Kidney epithelial cell (primary cell): ENCODE measurements around the gene TPMT. TPM values are rescaled to one million over a fixed set of nuclear protein-coding genes. Genes with fewer than 3 reads are reported as not detected.

Source experiments
- DNase-seq: peaks from one replicate; pipeline ENCODE4 v3.0.0-alpha.2; 2010; ENCODE audit warnings: low read depth
- H3K27me3 ChIP-seq: 2 replicates; pipeline ENCODE4 v1.6.0; 2011; ENCODE audit warnings: low read length; ENCODE audit not compliant: control insufficient read depth, insufficient read depth
- H3K36me3 ChIP-seq: 2 replicates; pipeline ENCODE4 v1.5.1; 2011; ENCODE audit warnings: low read length; ENCODE audit not compliant: control insufficient read depth, insufficient read depth
- H3K4me3 ChIP-seq: 2 replicates; pipeline ENCODE4 v1.5.1; 2011; ENCODE audit warnings: low read depth, mild to moderate bottlenecking, control low read depth, low read length
- CTCF ChIP-seq: IDR thresholded peaks from 2 replicates; pipeline ENCODE4 v1.5.1; 2011; ENCODE audit warnings: mild to moderate bottlenecking, moderate library complexity, low read length, control low read depth, inconsistent platforms; ENCODE audit not compliant: insufficient read depth, poor library complexity, severe bottlenecking
- total RNA-seq: library from RNA; depleted of rRNA; stranded (reverse); fragments of >200 nt; gene quantifications from 2 replicates; pipeline ENCODE4 v1.2.3, GENCODE V29; 2015

TPMT gene
- total RNA-seq, 1 donor from 2014 or later, result 14.9 TPM

GRCh38 chr6:18107061-18107460 lies 47.8 kb downstream of the TPMT start:
- Histone ChIP-seq H3K4me3 (no peak overlapping the region), H3K27me3 (no peaks in the 10 kb centered on the region), H3K36me3 (no peaks in the 10 kb centered on the region)
- DNase-seq, result no peak
- TF ChIP-seq CTCF, result no peak

GRCh38 chr6:18102783-18103509 lies 51.9 kb downstream of the TPMT start:
- no peak for DNase-seq
- TF ChIP-seq CTCF, result no peak
- Histone ChIP-seq H3K27me3 (no peaks in the 10 kb centered on the region), H3K36me3 (no peaks in the 10 kb centered on the region), H3K4me3 (no peak overlapping the region)

- H3K27me3 ChIP-seq, result no peaks in the 10 kb centered on the region
- DNase-seq, result no peak
- no peak overlapping the region for H3K4me3 ChIP-seq
- no peaks in the 10 kb centered on the region for H3K36me3 ChIP-seq
- no peak for TF ChIP-seq CTCF
These were observed 53.0 kb downstream of the TPMT start for GRCh38 chr6:18101873-18102272.

GRCh38 chr6:18101271-18101670 lies 53.6 kb downstream of the TPMT start:
- no peaks in the 10 kb centered on the region for H3K36me3 ChIP-seq
- DNase-seq, result no peak

GRCh38 chr6:18100296-18100695 lies 54.6 kb downstream of the TPMT start:
- Histone ChIP-seq H3K4me3 (no peak overlapping the region), H3K36me3 (no peaks in the 10 kb centered on the region), H3K27me3 (no peaks in the 10 kb centered on the region)
- no peak for DNase-seq
- TF ChIP-seq CTCF, result no peak

More at GRCh38 chr6:18101271-18101670, 53.6 kb downstream of the TPMT start:
- Histone ChIP-seq H3K4me3 (no peak overlapping the region), H3K27me3 (no peaks in the 10 kb centered on the region)
- no peak for TF ChIP-seq CTCF

- Histone ChIP-seq H3K4me3 (no peak overlapping the region), H3K27me3 (no peaks in the 10 kb centered on the region), H3K36me3 (no peaks in the 10 kb centered on the region)
- no peak for DNase-seq
- no peak for TF ChIP-seq CTCF
These were observed 55.4 kb downstream of the TPMT start for GRCh38 chr6:18099511-18099910.
